K562 (cell line): ENCODE results near the gene SPATA17. TPM values are rescaled to one million over a fixed set of nuclear protein-coding genes. Genes with fewer than 3 reads are reported as not detected.

Source experiments
- ATAC-seq: fragments of 200-7000 bp; cut with Tn5 transposase; 3 replicates; pipeline ENCODE4 v1.9.1; 2020; ENCODE audit warnings: moderate library complexity
- BruUV-seq: library from RNA; stranded (reverse); fragments of 400-500 nt; replicated peaks from 2 replicates; lab custom pipeline; 2021; lab: Mats Ljungman, UMichigan
- CTCF ChIA-PET: fragments of 300-600 bp; formaldehyde crosslinking; extraction: SDS; loops from one replicate; lab custom pipeline; 2021; ENCODE audit warnings: low intra/inter-chr PET ratio; lab: Yijun Ruan, JAX
- POLR2A ChIA-PET: fragments of 300-600, 350-650 bp; sonication (Branson Sonifier 250); formaldehyde crosslinking; extraction: SDS; loops from one replicate; lab custom pipeline; 2021; ENCODE audit warnings: antibody characterized with exemption, inconsistent platforms; lab: Yijun Ruan, JAX
- DNase-seq, 4 experiments: peaks; one replicate each; pipeline versions ENCODE4 v3.0.0 to v3.0.0-alpha.2; 2011 to 2018; ENCODE audit warnings: low spot score in 3 of 4, mixed read lengths in 3 of 4; ENCODE audit errors: extremely low read depth in 1 of 4
- FAIRE-seq: peaks from 2 replicates; lab custom pipeline; 2011; peaks lifted over from hg19 to GRCh38; lab: Jason Lieb, UNC
- H2AFZ ChIP-seq: 2 replicates; pipeline ENCODE4 v1.6.0; 2011; ENCODE audit warnings: low read depth, low read length, control low read depth, inconsistent platforms
- H3K27ac ChIP-seq: fragments of 200-600 bp; 3 replicates; pipeline ENCODE4 v1.8.0; 2011; ENCODE audit warnings: low read depth, mild to moderate bottlenecking, control low read depth, inconsistent platforms, low read length, moderate library complexity, mixed read lengths; ENCODE audit errors: extremely low read depth
- H3K27me3 ChIP-seq, 2 experiments: fragments of 300-600 bp in 1 of 2; 2 replicates in 1 of 2; 3 replicates in 1 of 2; pipeline versions ENCODE4 v1.6.0 to v1.8.0; 2011; ENCODE audit warnings: inconsistent platforms in 2 of 2, low read length in 2 of 2, mild to moderate bottlenecking in 1 of 2, mixed read lengths in 1 of 2, moderate library complexity in 1 of 2; ENCODE audit not compliant: control insufficient read depth in 2 of 2, insufficient read depth in 2 of 2
- H3K36me3 ChIP-seq: fragments of 300-600 bp; 3 replicates; pipeline ENCODE4 v1.8.0; 2011; ENCODE audit warnings: mild to moderate bottlenecking, low read length, inconsistent platforms; ENCODE audit not compliant: control insufficient read depth, insufficient read depth
- H3K4me1 ChIP-seq, 2 experiments: fragments of 200-600 bp in 1 of 2; replicated peaks in 1 of 2; 2 replicates in 1 of 2; 3 replicates in 1 of 2; pipeline versions ENCODE4 v1.5.1 to v1.8.0; 2011; ENCODE audit warnings: inconsistent platforms in 2 of 2, low read length in 2 of 2, mild to moderate bottlenecking in 1 of 2, mixed read lengths in 1 of 2, moderate library complexity in 1 of 2; ENCODE audit not compliant: control insufficient read depth in 2 of 2, insufficient read depth in 2 of 2
- H3K4me2 ChIP-seq: 2 replicates; pipeline ENCODE4 v1.6.1; 2011; ENCODE audit warnings: low read length, control low read depth, inconsistent platforms, mixed read lengths; ENCODE audit not compliant: insufficient read depth
- H3K4me3 ChIP-seq: fragments of 200-600 bp; sonication (generic), shearing (Covaris generic); 2 replicates; pipeline ENCODE4 v1.5.1; 2016; ENCODE audit warnings: control low read depth, inconsistent platforms
- H3K79me2 ChIP-seq: fragments of 200-600 bp; 3 replicates; pipeline ENCODE4 v1.8.0; 2011; ENCODE audit warnings: low read length, inconsistent platforms; ENCODE audit not compliant: control insufficient read depth, insufficient read depth
- H3K9ac ChIP-seq, 2 experiments: 2 replicates each; pipeline versions ENCODE4 v1.6.0 to v1.6.1; 2011; ENCODE audit warnings: low read depth in 2 of 2, low read length in 2 of 2, control low read depth in 1 of 2, inconsistent platforms in 1 of 2, mild to moderate bottlenecking in 1 of 2, mixed read lengths in 1 of 2; ENCODE audit not compliant: insufficient read depth in 1 of 2
- H3K9me1 ChIP-seq: one replicate; pipeline ENCODE4 v1.6.0; 2011; ENCODE audit warnings: inconsistent platforms, mild to moderate bottlenecking, low read length, moderate library complexity; ENCODE audit not compliant: control insufficient read depth, insufficient read depth
- H3K9me3 ChIP-seq: replicated peaks from 2 replicates; pipeline ENCODE4 v1.5.1; 2011; ENCODE audit warnings: low read depth, low read length, inconsistent platforms; ENCODE audit not compliant: control insufficient read depth, insufficient read depth
- H4K20me1 ChIP-seq: replicated peaks from 2 replicates; pipeline ENCODE4 v1.6.1; 2011; ENCODE audit warnings: low read length, inconsistent platforms, mixed read lengths; ENCODE audit not compliant: control insufficient read depth, insufficient read depth
- BMI1 ChIP-seq: fragments of 150-350 bp; IDR thresholded peaks from 2 replicates; pipeline ENCODE4 v1.6.1; 2014; ENCODE audit warnings: low read length
- ILF3 ChIP-seq: fragments of 450-650 bp; IDR thresholded peaks from 2 replicates; pipeline ENCODE4 v1.6.1; 2018; ENCODE audit warnings: antibody characterized with exemption, mild to moderate bottlenecking, moderate library complexity, borderline replicate concordance
- NEUROD1 ChIP-seq: fragments of 150-350 bp; IDR thresholded peaks from 2 replicates; pipeline ENCODE4 v1.6.1; 2014; ENCODE audit warnings: borderline replicate concordance, low read length, low read depth; ENCODE audit not compliant: partially characterized antibody
- POLR2AphosphoS2 ChIP-seq: IDR thresholded peaks from 2 replicates; pipeline ENCODE4 v1.6.1; 2012; ENCODE audit warnings: low read length, improper control_type of control experiment
- SIN3A ChIP-seq, 2 experiments: fragments of 150-350 bp in 1 of 2; IDR thresholded peaks; 2 replicates each; pipeline ENCODE4 v1.6.1; 2011 to 2016; ENCODE audit warnings: borderline replicate concordance in 2 of 2, low read depth in 2 of 2, low read length in 2 of 2, mild to moderate bottlenecking in 2 of 2, moderate library complexity in 2 of 2; ENCODE audit not compliant: control insufficient read depth in 1 of 2
- TCFL5 ChIP-seq: fragments of 250-450 bp; sonication (Bioruptor Pico); conservative IDR thresholded peaks from 2 replicates; pipeline ENCODE4 v1.6.1; 2021; ENCODE audit warnings: mild to moderate bottlenecking, moderate library complexity, matching md5 sums
- TSHZ1 ChIP-seq: fragments of 250-450 bp; sonication (Bioruptor Pico); IDR thresholded peaks from 2 replicates; pipeline ENCODE4 v1.4.0; 2020; ENCODE audit warnings: mild to moderate bottlenecking, moderate library complexity
- ZNF717 ChIP-seq: fragments of 250-450 bp; sonication (Bioruptor Pico); IDR thresholded peaks from 2 replicates; pipeline ENCODE4 v1.5.0; 2021
- WGBS: fragments of 100-300 bp; shearing (Covaris generic); methylation state at CpG from one replicate; pipeline ENCODE4 v1.1.6; 2016; ENCODE audit warnings: low coverage, mixed read lengths; ENCODE audit not compliant: insufficient coverage; ENCODE audit errors: missing lambda C conversion rate; 5-methylcytosine and 5-hydroxymethylcytosine counted together
- in situ Hi-C: fragments of 300-500 bp; cut with MboI; formaldehyde crosslinking; loops from 4 replicates; pipeline ENCODE4 v1.15.0; 2018; ENCODE audit warnings: inconsistent platforms, mixed read lengths
- intact Hi-C: fragments of 100-400 bp; cut with micrococcal nuclease; formaldehyde crosslinking; loops from 2 replicates; pipeline ENCODE4 v1.14.2; 2022
- polyA plus RNA-seq, 8 experiments: library from polyadenylated mRNA; depleted of rRNA in 4 of 8; stranded (reverse) in 5 of 8; unstranded in 3 of 8; fragments of >200 nt; fragmentation: Nextera tagmentation in 2 of 8; fragmentation: Illumina TruSeq in 1 of 8; extraction: Ambion mirVana in 2 of 8; extraction: Trizol in 1 of 8; gene quantifications; 2 replicates each; pipeline versions ENCODE4 v1.2.1 to v1.2.3, GENCODE V29; 2011 to 2014; ENCODE audit warnings: inconsistent platforms in 1 of 8, missing spikeins in 1 of 8
- total RNA-seq, 7 experiments: library from RNA; depleted of rRNA in 6 of 7; stranded (reverse); fragments of >200 nt in 6 of 7; fragmentation: Illumina TruSeq in 2 of 7; extraction: Trizol in 2 of 7; gene quantifications; 2 replicates each; pipeline versions ENCODE4 v1.2.1 to v1.2.3, GENCODE V29; 2011 to 2021; ENCODE audit warnings: low replicate concordance in 1 of 7
- TF ChIP-seq, protein P1 (sequence below), 2 experiments: fragments of 450-650 bp in 1 of 2; IDR thresholded peaks; 2 replicates each; pipeline ENCODE4 v1.6.1; 2011 to 2017; ENCODE audit warnings: low read depth in 2 of 2, antibody characterized with exemption in 1 of 2, borderline replicate concordance in 1 of 2, low read length in 1 of 2, mild to moderate bottlenecking in 1 of 2, mixed read lengths in 1 of 2; ENCODE audit not compliant: control insufficient read depth in 1 of 2

SPATA17 gene
- total and polyA plus RNA-seq, 9 of the 15 experiments (the other 6 are each of a cell fraction or from before 2014, with no cell fraction given): 0.04 to 0.11 TPM; not detected in 7

- H3K36me3 ChIP-seq: no peaks in the 10 kb centered on the region
- H4K20me1 ChIP-seq: no peaks in the 10 kb centered on the region
- BruUV-seq: no TSS peak
- no peaks in the 10 kb centered on the region; the same call in 1 of the 2 replicates for H3K9me3 ChIP-seq
- in situ Hi-C loops (no loop called here), intact Hi-C loops (no loop called here)
- H3K27me3 ChIP-seq: no peaks in the 10 kb centered on the region; a peak in 1 of 5 replicates
- ATAC-seq: no peak
- no peak for DNase-seq
- TF ChIP-seq ZNF717 (CRISPR knock-in tag) (no peak), BMI1 (no peak), ILF3 (no peak)
- no peak for FAIRE-seq
- POLR2A ChIA-PET: no interaction called here
- no peak overlapping the region for H3K9ac ChIP-seq
- CTCF ChIA-PET: interaction anchor here (0.6 kb wide), 1 partner anchor 682 kb away, joined by 3 read pairs; no protein-coding TSS in a partner anchor
- no peak overlapping the region for H3K27ac ChIP-seq
- no peak overlapping the region for H3K4me2 ChIP-seq
- no peaks in the 10 kb centered on the region for H3K79me2 ChIP-seq
- H2AFZ ChIP-seq: no peak overlapping the region
- H3K9me1 ChIP-seq: no peaks in the 10 kb centered on the region
- no peaks in the 10 kb centered on the region for H3K4me1 ChIP-seq
- WGBS: 3% methylated on average over 2 of the region's 2 CpGs
- H3K4me3 ChIP-seq: no peak overlapping the region
Measured at GRCh38 chr1:217871955-217872354, 240.8 kb downstream of the SPATA17 start.

- no peaks in the 10 kb centered on the region; a peak in 1 of 5 replicates for H3K27me3 ChIP-seq
- FAIRE-seq: no peak
- intact Hi-C loops (no loop called here), in situ Hi-C loops (no loop called here)
- no peak for ATAC-seq
- H3K9ac ChIP-seq: no peak overlapping the region
- no peak overlapping the region for H2AFZ ChIP-seq
- H3K36me3 ChIP-seq: no peaks in the 10 kb centered on the region
- H3K27ac ChIP-seq: no peak overlapping the region
- no peaks in the 10 kb centered on the region for H4K20me1 ChIP-seq
- no peaks in the 10 kb centered on the region for H3K79me2 ChIP-seq
- no peaks in the 10 kb centered on the region; the same call in 1 of the 2 replicates for H3K9me3 ChIP-seq
- no peaks in the 10 kb centered on the region for H3K4me1 ChIP-seq
- H3K4me3 ChIP-seq: no peak overlapping the region
- ChIA-PET CTCF (no interaction called here), POLR2A (no interaction called here)
- no peak for DNase-seq
- no peak overlapping the region for H3K4me2 ChIP-seq
- no peaks in the 10 kb centered on the region for H3K9me1 ChIP-seq
- no TSS peak for BruUV-seq
- no peak for TF ChIP-seq NEUROD1
- TF ChIP-seq SIN3A (IDR thresholded peaks at IDR 0.05; ENCODE audit: borderline replicate concordance in 2 of 2, control insufficient read depth in 1 of 2, low read depth in 2 of 2, low read length in 2 of 2): no peak
- TF ChIP-seq, protein P1, sequence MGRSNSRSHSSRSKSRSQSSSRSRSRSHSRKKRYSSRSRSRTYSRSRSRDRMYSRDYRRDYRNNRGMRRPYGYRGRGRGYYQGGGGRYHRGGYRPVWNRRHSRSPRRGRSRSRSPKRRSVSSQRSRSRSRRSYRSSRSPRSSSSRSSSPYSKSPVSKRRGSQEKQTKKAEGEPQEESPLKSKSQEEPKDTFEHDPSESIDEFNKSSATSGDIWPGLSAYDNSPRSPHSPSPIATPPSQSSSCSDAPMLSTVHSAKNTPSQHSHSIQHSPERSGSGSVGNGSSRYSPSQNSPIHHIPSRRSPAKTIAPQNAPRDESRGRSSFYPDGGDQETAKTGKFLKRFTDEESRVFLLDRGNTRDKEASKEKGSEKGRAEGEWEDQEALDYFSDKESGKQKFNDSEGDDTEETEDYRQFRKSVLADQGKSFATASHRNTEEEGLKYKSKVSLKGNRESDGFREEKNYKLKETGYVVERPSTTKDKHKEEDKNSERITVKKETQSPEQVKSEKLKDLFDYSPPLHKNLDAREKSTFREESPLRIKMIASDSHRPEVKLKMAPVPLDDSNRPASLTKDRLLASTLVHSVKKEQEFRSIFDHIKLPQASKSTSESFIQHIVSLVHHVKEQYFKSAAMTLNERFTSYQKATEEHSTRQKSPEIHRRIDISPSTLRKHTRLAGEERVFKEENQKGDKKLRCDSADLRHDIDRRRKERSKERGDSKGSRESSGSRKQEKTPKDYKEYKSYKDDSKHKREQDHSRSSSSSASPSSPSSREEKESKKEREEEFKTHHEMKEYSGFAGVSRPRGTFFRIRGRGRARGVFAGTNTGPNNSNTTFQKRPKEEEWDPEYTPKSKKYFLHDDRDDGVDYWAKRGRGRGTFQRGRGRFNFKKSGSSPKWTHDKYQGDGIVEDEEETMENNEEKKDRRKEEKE (IDR thresholded peaks at IDR 0.05; ENCODE audit: borderline replicate concordance in 1 of 2, control insufficient read depth in 1 of 2, low read depth in 2 of 2, low read length in 1 of 2): no peak
- TF ChIP-seq TCFL5: no peak
- no peak for TF ChIP-seq TSHZ1 (CRISPR knock-in tag)
- no peak for TF ChIP-seq POLR2AphosphoS2
Measured at GRCh38 chr1:217875229-217875628, 244.1 kb downstream of the SPATA17 start.
